GM12874 (cell line): ENCODE measurements around the gene LCA5L.

ENCODE experiments used
- CTCF ChIP-seq: IDR thresholded peaks from 2 replicates; pipeline ENCODE4 v1.5.1; 2011; ENCODE audit warnings: low read depth, mild to moderate bottlenecking, control low read depth, low read length, moderate library complexity; ENCODE audit not compliant: insufficient read depth

LCA5L gene

GRCh38 chr21:39451332-39452206 lies 6.0 kb upstream of the LCA5L start, which contains the start of gene SH3BGR:
SH3BGR (plus strand) TSS chr21:39451970; CDS start chr21:39452097, 127 bp downstream.
- TF ChIP-seq CTCF, result no peak

GRCh38 chr21:39447264-39447663 lies 1.7 kb upstream of the LCA5L start:
- TF ChIP-seq CTCF, result no peak

- no peak for TF ChIP-seq CTCF
These were observed 977 bp downstream of the LCA5L start for GRCh38 chr21:39444421-39445180.

- TF ChIP-seq CTCF, result peak; percentile 66
These were observed 3.8 kb downstream of the LCA5L start for GRCh38 chr21:39441502-39442475.

- no peak for TF ChIP-seq CTCF
These were observed 6.3 kb downstream of the LCA5L start for GRCh38 chr21:39439232-39439631.

- no peak for TF ChIP-seq CTCF
These were observed 10.6 kb downstream of the LCA5L start for GRCh38 chr21:39434950-39435349.
